ENCODE data around the gene USF2. TPM values are rescaled to one million over a fixed set of nuclear protein-coding genes. Genes with fewer than 3 reads are reported as not detected.

USF2 gene
- total and polyA plus RNA-seq, 8 donors, result 26.8 to 109 (median 86.0) TPM

DNA sequence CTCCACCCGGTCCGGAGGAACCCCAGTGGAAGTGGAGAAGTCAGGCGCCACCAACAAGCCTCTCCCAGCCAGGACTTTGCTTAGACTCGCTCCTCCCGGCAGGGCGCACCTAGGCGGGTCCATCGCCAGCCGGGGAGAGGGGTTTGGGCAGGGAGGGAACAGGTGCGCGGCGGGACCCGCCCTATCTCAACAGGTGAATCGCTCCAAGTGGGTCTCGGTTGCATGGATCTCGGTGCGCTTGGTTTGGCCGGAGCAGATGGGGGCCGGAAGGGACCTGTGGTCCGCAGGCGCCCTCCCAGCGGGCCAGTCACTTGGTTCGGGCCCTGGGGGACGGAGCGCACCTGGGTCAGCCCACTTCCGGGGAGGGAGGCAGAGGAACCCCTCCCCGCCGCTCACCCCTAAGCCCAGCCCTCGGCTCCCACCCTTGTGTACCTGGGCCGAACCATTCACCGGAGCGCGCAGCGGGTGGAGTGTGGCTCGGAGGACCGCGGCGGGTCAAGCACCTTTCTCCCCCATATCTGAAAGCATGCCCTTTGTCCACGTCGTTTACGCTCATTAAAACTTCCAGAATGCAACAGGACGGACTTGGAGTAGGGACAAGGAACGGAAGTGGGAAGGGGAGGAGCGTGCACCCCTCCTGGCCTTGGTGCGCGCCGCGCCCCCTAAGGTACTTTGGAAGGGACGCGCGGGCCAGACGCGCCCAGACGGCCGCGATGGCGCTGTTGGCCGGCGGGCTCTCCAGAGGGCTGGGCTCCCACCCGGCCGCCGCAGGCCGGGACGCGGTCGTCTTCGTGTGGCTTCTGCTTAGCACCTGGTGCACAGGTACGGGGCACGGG, 20.2 kb upstream of the USF2 start, which contains the start of gene LSR:
LSR (plus strand) TSS at position 693 of the 836 bp plus-strand sequence; CDS start at position 714, 21 bp downstream.
- intact Hi-C loops (cut with DNase I; ENCODE audit: low total_unique reads), result no loop called here
- Histone ChIP-seq H3K27me3 (peaks cover 0 to 42% (median 18%) of the 10 kb centered on the region in 3 donors), H3K27ac (peak within 1 kb of the TSS; percentile 92 to 97 (median 94)), H3K4me1 (peaks cover 1 to 53% (median 39%) of the 10 kb centered on the region in 4 donors), H3K4me3 (peak within 1 kb of the TSS; percentile 56 to 73 (median 63)), H3K9me3 (peaks cover 0 to 6% (median 3%) of the 10 kb centered on the region in 4 donors), H3K36me3 (peaks cover 0 to 23% (median 9%) of the 10 kb centered on the region in 4 donors)
- peak; percentile 94 to 96 for DNase-seq
- WGBS, 5 donors, result 0 to 2% (median 0%) methylated on average over 14 to 69 of the region's 69 CpGs
- peak in 1 of 4 donors; percentile 75 for TF ChIP-seq POLR2A (IDR thresholded peaks at IDR 0.05)
- TF ChIP-seq, protein P1, sequence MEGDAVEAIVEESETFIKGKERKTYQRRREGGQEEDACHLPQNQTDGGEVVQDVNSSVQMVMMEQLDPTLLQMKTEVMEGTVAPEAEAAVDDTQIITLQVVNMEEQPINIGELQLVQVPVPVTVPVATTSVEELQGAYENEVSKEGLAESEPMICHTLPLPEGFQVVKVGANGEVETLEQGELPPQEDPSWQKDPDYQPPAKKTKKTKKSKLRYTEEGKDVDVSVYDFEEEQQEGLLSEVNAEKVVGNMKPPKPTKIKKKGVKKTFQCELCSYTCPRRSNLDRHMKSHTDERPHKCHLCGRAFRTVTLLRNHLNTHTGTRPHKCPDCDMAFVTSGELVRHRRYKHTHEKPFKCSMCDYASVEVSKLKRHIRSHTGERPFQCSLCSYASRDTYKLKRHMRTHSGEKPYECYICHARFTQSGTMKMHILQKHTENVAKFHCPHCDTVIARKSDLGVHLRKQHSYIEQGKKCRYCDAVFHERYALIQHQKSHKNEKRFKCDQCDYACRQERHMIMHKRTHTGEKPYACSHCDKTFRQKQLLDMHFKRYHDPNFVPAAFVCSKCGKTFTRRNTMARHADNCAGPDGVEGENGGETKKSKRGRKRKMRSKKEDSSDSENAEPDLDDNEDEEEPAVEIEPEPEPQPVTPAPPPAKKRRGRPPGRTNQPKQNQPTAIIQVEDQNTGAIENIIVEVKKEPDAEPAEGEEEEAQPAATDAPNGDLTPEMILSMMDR (IDR thresholded peaks at IDR 0.05), result no peak
- peak in 2 of 3 donors; percentile 83 to 91 for TF ChIP-seq POLR2AphosphoS5 (IDR thresholded peaks at IDR 0.05)
- TF ChIP-seq EP300 (IDR thresholded peaks at IDR 0.05), result no peak

DNA sequence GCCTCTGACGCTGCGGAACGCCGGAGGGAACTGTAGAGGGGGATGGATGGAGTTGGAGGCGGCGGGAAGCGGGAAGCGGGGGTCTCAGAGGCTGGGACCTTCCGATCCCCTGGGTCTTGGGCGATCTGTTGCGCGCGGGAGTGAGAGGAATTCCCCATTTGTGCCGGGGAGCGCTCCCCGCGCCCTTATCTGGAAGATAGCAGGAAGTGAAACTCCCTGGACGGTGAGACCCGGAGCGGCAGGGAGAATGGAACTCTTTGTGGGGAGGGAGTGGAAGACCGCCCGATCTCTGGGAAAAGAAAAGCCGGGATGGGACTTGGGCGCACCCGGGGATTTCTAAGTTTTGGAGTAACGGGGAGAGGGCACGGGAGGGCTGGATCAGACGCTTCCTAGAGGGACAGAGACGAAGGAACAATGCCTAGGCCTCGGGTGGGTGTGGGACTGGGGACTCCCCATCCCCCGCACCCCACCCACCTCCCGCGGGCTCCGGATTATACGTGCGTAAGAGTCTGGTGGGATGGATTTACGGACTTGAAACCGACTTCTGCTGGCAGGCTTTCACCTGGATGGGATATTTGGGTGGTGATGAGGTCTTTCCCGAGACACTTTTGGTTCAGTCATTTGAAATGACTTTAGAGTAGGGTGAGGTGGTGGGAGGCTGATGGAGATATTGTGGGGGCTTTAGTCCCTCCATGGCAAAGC, 19.5 kb upstream of the USF2 start:
- peak overlapping the region; percentile 92 to 97 (median 94) for H3K27ac ChIP-seq
- WGBS, 5 donors, result 5 to 18% (median 11%) methylated on average over 30 to 39 of the region's 39 CpGs
- no peak for DNase-seq
- peak overlapping the region; percentile 56 to 73 (median 63) for H3K4me3 ChIP-seq
- H3K9me3 ChIP-seq, result peaks cover 0 to 6% (median 0%) of the 10 kb centered on the region in 4 donors
- peaks cover 0 to 42% (median 18%) of the 10 kb centered on the region in 3 donors for H3K27me3 ChIP-seq
- TF ChIP-seq EP300 (IDR thresholded peaks at IDR 0.05), result no peak
- no peak for TF ChIP-seq POLR2AphosphoS5 (IDR thresholded peaks at IDR 0.05)
- TF ChIP-seq POLR2A (IDR thresholded peaks at IDR 0.05), result no peak
- H3K4me1 ChIP-seq, result peaks cover 9 to 61% (median 45%) of the 10 kb centered on the region in 4 donors
- intact Hi-C loops (cut with DNase I; ENCODE audit: low total_unique reads), result no loop called here
- peaks cover 0 to 25% (median 13%) of the 10 kb centered on the region in 4 donors for H3K36me3 ChIP-seq

DNA sequence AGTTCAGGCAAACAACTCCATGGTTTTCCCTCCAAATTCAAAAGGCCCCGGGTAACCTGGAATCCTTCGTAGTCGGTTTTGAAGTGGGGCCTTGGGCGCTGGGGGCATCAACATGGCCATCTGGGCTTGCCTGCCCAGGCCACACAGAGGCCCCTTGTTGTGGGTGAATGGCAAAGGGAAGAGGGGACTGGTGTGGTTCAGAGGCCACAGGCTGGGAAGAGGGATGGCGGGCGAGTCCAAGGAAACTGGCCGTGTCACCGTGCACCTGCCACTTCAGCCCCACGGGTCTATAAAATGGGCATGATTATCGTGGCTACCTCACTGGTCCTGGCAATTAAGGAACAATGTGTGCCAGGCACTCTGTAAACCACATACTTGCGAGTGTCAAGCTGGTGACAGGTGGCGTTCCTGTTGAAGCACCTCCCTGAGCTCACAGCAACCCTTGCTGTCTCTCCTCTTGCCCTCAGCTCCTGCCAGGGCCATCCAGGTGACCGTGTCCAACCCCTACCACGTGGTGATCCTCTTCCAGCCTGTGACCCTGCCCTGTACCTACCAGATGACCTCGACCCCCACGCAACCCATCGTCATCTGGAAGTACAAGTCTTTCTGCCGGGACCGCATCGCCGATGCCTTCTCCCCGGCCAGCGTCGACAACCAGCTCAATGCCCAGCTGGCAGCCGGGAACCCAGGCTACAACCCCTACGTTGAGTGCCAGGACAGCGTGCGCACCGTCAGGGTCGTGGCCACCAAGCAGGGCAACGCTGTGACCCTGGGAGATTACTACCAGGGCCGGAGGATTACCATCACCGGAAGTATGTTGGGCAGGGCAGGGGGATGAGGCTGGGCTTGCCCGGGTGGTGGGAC, 18.7 kb upstream of the USF2 start:
- Histone ChIP-seq H3K4me1 (peaks cover 17 to 68% (median 53%) of the 10 kb centered on the region in 4 donors), H3K9me3 (peaks cover 0 to 6% (median 0%) of the 10 kb centered on the region in 4 donors), H3K27me3 (peaks cover 0 to 42% (median 18%) of the 10 kb centered on the region in 3 donors), H3K27ac (peak overlapping the region; percentile 92 to 97 (median 94)), H3K36me3 (peaks cover 0 to 33% (median 14%) of the 10 kb centered on the region in 4 donors), H3K4me3 (peak overlapping the region; percentile 56 to 73 (median 63))
- no peak for DNase-seq
- WGBS, 5 donors, result 52 to 71% (median 69%) methylated on average over 32 to 34 of the region's 34 CpGs
- TF ChIP-seq, protein P1 (IDR thresholded peaks at IDR 0.05), result no peak
- TF ChIP-seq POLR2AphosphoS5 (IDR thresholded peaks at IDR 0.05), result no peak
- no peak for TF ChIP-seq EP300 (IDR thresholded peaks at IDR 0.05)
- no peak for TF ChIP-seq POLR2A (IDR thresholded peaks at IDR 0.05)
- intact Hi-C loops (cut with DNase I; ENCODE audit: low total_unique reads), result no loop called here

DNA sequence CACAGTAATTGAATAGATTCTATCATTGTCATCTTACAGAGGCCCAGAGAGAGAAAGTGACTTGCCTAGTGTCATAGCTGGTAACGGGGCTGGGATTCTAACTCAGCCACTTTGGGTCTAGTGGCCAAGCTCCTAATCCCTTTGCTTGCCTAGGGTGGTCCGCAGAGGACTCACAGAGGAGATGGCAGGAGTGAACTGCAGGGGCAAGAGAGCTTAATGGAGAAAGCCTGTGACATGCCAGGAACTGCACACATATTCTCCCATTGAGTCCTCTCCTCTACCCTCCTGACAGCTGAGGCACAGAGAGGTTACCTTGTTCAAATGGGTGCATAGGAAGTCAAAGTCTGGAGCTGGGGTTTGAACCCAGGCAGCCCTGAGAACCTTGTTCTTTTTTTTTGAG, 17.3 kb upstream of the USF2 start:
- TF ChIP-seq POLR2AphosphoS5 (IDR thresholded peaks at IDR 0.05) (no peak), EP300 (IDR thresholded peaks at IDR 0.05) (no peak), POLR2A (IDR thresholded peaks at IDR 0.05) (no peak)
- TF ChIP-seq, protein P1 (IDR thresholded peaks at IDR 0.05), result no peak

More for the DNA sequence above, 17.3 kb upstream of the USF2 start:
- no peak for DNase-seq
- WGBS, 5 donors, result 81 to 100% (median 88%) methylated on average over 2 of the region's 2 CpGs
- Histone ChIP-seq H3K4me1 (peaks cover 20 to 81% (median 64%) of the 10 kb centered on the region in 4 donors), H3K36me3 (peaks cover 0 to 37% (median 14%) of the 10 kb centered on the region in 4 donors), H3K27ac (no peak overlapping the region), H3K9me3 (no peaks in the 10 kb centered on the region), H3K27me3 (peaks cover 0 to 37% (median 18%) of the 10 kb centered on the region in 3 donors), H3K4me3 (no peak overlapping the region)
- intact Hi-C loops (cut with DNase I; ENCODE audit: low total_unique reads), result no loop called here

All from stomach (tissue), 9 donors.